K562 (cell line): ENCODE measurements around the gene SPIB. TPM values are rescaled to one million over a fixed set of nuclear protein-coding genes. Genes with fewer than 3 reads are reported as not detected.

ENCODE experiments used
- ATAC-seq: fragments of 200-7000 bp; cut with Tn5 transposase; 3 replicates; pipeline ENCODE4 v1.9.1; 2020; ENCODE audit warnings: moderate library complexity
- BruUV-seq: library from RNA; stranded (reverse); fragments of 400-500 nt; replicated peaks from 2 replicates; lab custom pipeline; 2021; lab: Mats Ljungman, UMichigan
- CTCF ChIA-PET: fragments of 300-600 bp; formaldehyde crosslinking; extraction: SDS; loops from one replicate; lab custom pipeline; 2021; ENCODE audit warnings: low intra/inter-chr PET ratio; lab: Yijun Ruan, JAX
- POLR2A ChIA-PET: fragments of 300-600, 350-650 bp; sonication (Branson Sonifier 250); formaldehyde crosslinking; extraction: SDS; loops from one replicate; lab custom pipeline; 2021; ENCODE audit warnings: antibody characterized with exemption, inconsistent platforms; lab: Yijun Ruan, JAX
- DNase-seq, 4 experiments: peaks; one replicate each; pipeline versions ENCODE4 v3.0.0 to v3.0.0-alpha.2; 2011 to 2018; ENCODE audit warnings: low spot score in 3 of 4, mixed read lengths in 3 of 4; ENCODE audit errors: extremely low read depth in 1 of 4
- FAIRE-seq: peaks from 2 replicates; lab custom pipeline; 2011; peaks lifted over from hg19 to GRCh38; lab: Jason Lieb, UNC
- H2AFZ ChIP-seq: 2 replicates; pipeline ENCODE4 v1.6.0; 2011; ENCODE audit warnings: low read depth, low read length, control low read depth, inconsistent platforms
- H3K27ac ChIP-seq: fragments of 200-600 bp; 3 replicates; pipeline ENCODE4 v1.8.0; 2011; ENCODE audit warnings: low read depth, mild to moderate bottlenecking, control low read depth, inconsistent platforms, low read length, moderate library complexity, mixed read lengths; ENCODE audit errors: extremely low read depth
- H3K27me3 ChIP-seq, 2 experiments: fragments of 300-600 bp in 1 of 2; 2 replicates in 1 of 2; 3 replicates in 1 of 2; pipeline versions ENCODE4 v1.6.0 to v1.8.0; 2011; ENCODE audit warnings: inconsistent platforms in 2 of 2, low read length in 2 of 2, mild to moderate bottlenecking in 1 of 2, mixed read lengths in 1 of 2, moderate library complexity in 1 of 2; ENCODE audit not compliant: control insufficient read depth in 2 of 2, insufficient read depth in 2 of 2
- H3K36me3 ChIP-seq: fragments of 300-600 bp; 3 replicates; pipeline ENCODE4 v1.8.0; 2011; ENCODE audit warnings: mild to moderate bottlenecking, low read length, inconsistent platforms; ENCODE audit not compliant: control insufficient read depth, insufficient read depth
- H3K4me1 ChIP-seq, 2 experiments: fragments of 200-600 bp in 1 of 2; replicated peaks in 1 of 2; 2 replicates in 1 of 2; 3 replicates in 1 of 2; pipeline versions ENCODE4 v1.5.1 to v1.8.0; 2011; ENCODE audit warnings: inconsistent platforms in 2 of 2, low read length in 2 of 2, mild to moderate bottlenecking in 1 of 2, mixed read lengths in 1 of 2, moderate library complexity in 1 of 2; ENCODE audit not compliant: control insufficient read depth in 2 of 2, insufficient read depth in 2 of 2
- H3K4me2 ChIP-seq: 2 replicates; pipeline ENCODE4 v1.6.1; 2011; ENCODE audit warnings: low read length, control low read depth, inconsistent platforms, mixed read lengths; ENCODE audit not compliant: insufficient read depth
- H3K4me3 ChIP-seq: fragments of 200-600 bp; sonication (generic), shearing (Covaris generic); 2 replicates; pipeline ENCODE4 v1.5.1; 2016; ENCODE audit warnings: control low read depth, inconsistent platforms
- H3K79me2 ChIP-seq: fragments of 200-600 bp; 3 replicates; pipeline ENCODE4 v1.8.0; 2011; ENCODE audit warnings: low read length, inconsistent platforms; ENCODE audit not compliant: control insufficient read depth, insufficient read depth
- H3K9ac ChIP-seq, 2 experiments: 2 replicates each; pipeline versions ENCODE4 v1.6.0 to v1.6.1; 2011; ENCODE audit warnings: low read depth in 2 of 2, low read length in 2 of 2, control low read depth in 1 of 2, inconsistent platforms in 1 of 2, mild to moderate bottlenecking in 1 of 2, mixed read lengths in 1 of 2; ENCODE audit not compliant: insufficient read depth in 1 of 2
- H3K9me1 ChIP-seq: one replicate; pipeline ENCODE4 v1.6.0; 2011; ENCODE audit warnings: inconsistent platforms, mild to moderate bottlenecking, low read length, moderate library complexity; ENCODE audit not compliant: control insufficient read depth, insufficient read depth
- H3K9me3 ChIP-seq: replicated peaks from 2 replicates; pipeline ENCODE4 v1.5.1; 2011; ENCODE audit warnings: low read depth, low read length, inconsistent platforms; ENCODE audit not compliant: control insufficient read depth, insufficient read depth
- H4K20me1 ChIP-seq: replicated peaks from 2 replicates; pipeline ENCODE4 v1.6.1; 2011; ENCODE audit warnings: low read length, inconsistent platforms, mixed read lengths; ENCODE audit not compliant: control insufficient read depth, insufficient read depth
- CBX5 ChIP-seq: IDR thresholded peaks from 2 replicates; pipeline ENCODE4 v1.6.1; 2014; ENCODE audit warnings: low read depth, borderline replicate concordance
- CEBPG ChIP-seq, 3 experiments: fragments of 200-800 bp in 1 of 3; sonication (Bioruptor generic) in 1 of 3; sonication (generic) in 1 of 3; formaldehyde crosslinking in 1 of 3; IDR thresholded peaks in 2 of 3; conservative IDR thresholded peaks in 1 of 3; 2 replicates each; pipeline versions ENCODE4 v1.6.1 to v1.8.0; 2016 to 2022; ENCODE audit warnings: missing compliant biosample characterization in 2 of 3, missing genetic modification characterization in 2 of 3, mild to moderate bottlenecking in 1 of 3, missing genetic modification reagents in 1 of 3
- MCM2 ChIP-seq: fragments of 450-650 bp; IDR thresholded peaks from 2 replicates; pipeline ENCODE4 v1.6.1; 2017; ENCODE audit warnings: low read depth, mild to moderate bottlenecking
- MTA2 ChIP-seq: fragments of 450-650 bp; IDR thresholded peaks from 2 replicates; pipeline ENCODE4 v1.6.1; 2016; ENCODE audit warnings: low read depth
- NFE2 ChIP-seq: IDR thresholded peaks from 2 replicates; pipeline ENCODE4 v1.6.1; 2014; ENCODE audit warnings: antibody characterized with exemption, low read depth
- POLR2AphosphoS2 ChIP-seq: IDR thresholded peaks from 2 replicates; pipeline ENCODE4 v1.6.1; 2012; ENCODE audit warnings: low read length, improper control_type of control experiment
- POLR2AphosphoS5 ChIP-seq: IDR thresholded peaks from 2 replicates; pipeline ENCODE4 v1.6.1; 2011; ENCODE audit warnings: mild to moderate bottlenecking, low read depth, low read length, moderate library complexity; ENCODE audit not compliant: control insufficient read depth, insufficient read depth
- RBM34 ChIP-seq: fragments of 200-400 bp; formaldehyde crosslinking; IDR thresholded peaks from 2 replicates; pipeline ENCODE4 v1.6.1; 2018; ENCODE audit warnings: low read length, borderline replicate concordance; ENCODE audit not compliant: insufficient read depth
- SAFB2 ChIP-seq: fragments of 200-400 bp; formaldehyde crosslinking; IDR thresholded peaks from 2 replicates; pipeline ENCODE4 v1.6.1; 2018; ENCODE audit warnings: borderline replicate concordance, low read length, low read depth, moderate library complexity; ENCODE audit not compliant: severe bottlenecking
- ZNF696 ChIP-seq: fragments of 250-450 bp; sonication (Bioruptor Pico); conservative IDR thresholded peaks from 2 replicates; pipeline ENCODE4 v1.4.0; 2020; ENCODE audit warnings: mild to moderate bottlenecking, moderate library complexity
- ZNF707 ChIP-seq: fragments of 250-450 bp; sonication (Bioruptor Pico); conservative IDR thresholded peaks from 2 replicates; pipeline ENCODE4 v1.8.0; 2022; ENCODE audit warnings: inconsistent platforms, mild to moderate bottlenecking, moderate library complexity
- WGBS: fragments of 100-300 bp; shearing (Covaris generic); methylation state at CpG from one replicate; pipeline ENCODE4 v1.1.6; 2016; ENCODE audit warnings: low coverage, mixed read lengths; ENCODE audit not compliant: insufficient coverage; ENCODE audit errors: missing lambda C conversion rate; 5-methylcytosine and 5-hydroxymethylcytosine counted together
- in situ Hi-C: fragments of 300-500 bp; cut with MboI; formaldehyde crosslinking; loops from 4 replicates; pipeline ENCODE4 v1.15.0; 2018; ENCODE audit warnings: inconsistent platforms, mixed read lengths
- intact Hi-C: fragments of 100-400 bp; cut with micrococcal nuclease; formaldehyde crosslinking; loops from 2 replicates; pipeline ENCODE4 v1.14.2; 2022
- polyA plus RNA-seq, 8 experiments: library from polyadenylated mRNA; depleted of rRNA in 4 of 8; stranded (reverse) in 5 of 8; unstranded in 3 of 8; fragments of >200 nt; fragmentation: Nextera tagmentation in 2 of 8; fragmentation: Illumina TruSeq in 1 of 8; extraction: Ambion mirVana in 2 of 8; extraction: Trizol in 1 of 8; gene quantifications; 2 replicates each; pipeline versions ENCODE4 v1.2.1 to v1.2.3, GENCODE V29; 2011 to 2014; ENCODE audit warnings: inconsistent platforms in 1 of 8, missing spikeins in 1 of 8
- total RNA-seq, 7 experiments: library from RNA; depleted of rRNA in 6 of 7; stranded (reverse); fragments of >200 nt in 6 of 7; fragmentation: Illumina TruSeq in 2 of 7; extraction: Trizol in 2 of 7; gene quantifications; 2 replicates each; pipeline versions ENCODE4 v1.2.1 to v1.2.3, GENCODE V29; 2011 to 2021; ENCODE audit warnings: low replicate concordance in 1 of 7
- TF ChIP-seq, protein P1 (sequence below): sonication (generic); formaldehyde crosslinking; IDR thresholded peaks from 2 replicates; pipeline ENCODE4 v1.8.1; 2023; ENCODE audit warnings: mild to moderate bottlenecking, missing genetic modification reagents
- TF ChIP-seq, protein P2 (sequence below): fragments of 250-450 bp; sonication (Bioruptor Pico); IDR thresholded peaks from 2 replicates; pipeline ENCODE4 v1.8.0; 2021; ENCODE audit warnings: mild to moderate bottlenecking, moderate library complexity
- TF ChIP-seq, protein P3 (sequence below): sonication (generic); formaldehyde crosslinking; IDR thresholded peaks from 2 replicates; pipeline ENCODE4 v1.8.1; 2022; ENCODE audit warnings: missing genetic modification reagents

SPIB gene
- total and polyA plus RNA-seq, 9 of the 15 experiments (the other 6 are each of a cell fraction or from before 2014, with no cell fraction given): 0.06 to 1.0 (median 0.43) TPM; not detected in 1

DNA sequence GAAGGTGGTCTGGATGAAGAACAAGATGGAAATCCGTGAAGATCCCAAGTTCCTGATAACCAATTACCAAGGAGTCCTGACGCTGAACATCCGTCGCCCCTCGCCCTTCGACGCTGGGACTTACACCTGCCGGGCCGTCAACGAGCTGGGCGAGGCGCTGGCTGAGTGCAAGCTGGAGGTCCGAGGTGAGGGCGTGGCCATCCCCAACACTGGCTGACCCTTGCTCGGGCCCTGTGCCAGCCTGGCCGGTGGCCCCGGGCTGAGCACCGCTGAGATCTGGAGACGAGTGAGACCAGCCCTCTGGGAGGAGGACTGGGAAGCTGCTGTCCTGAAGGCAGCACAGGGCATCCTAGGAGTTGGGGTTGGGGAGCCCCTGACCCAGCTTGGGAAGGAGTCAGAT, 45.6 kb downstream of the SPIB start:
- no peaks in the 10 kb centered on the region for H3K79me2 ChIP-seq
- TF ChIP-seq RBM34 (no peak), MCM2 (no peak), CEBPG (CRISPR knock-in tag; IDR thresholded peaks at IDR 0.05) (no peak), CEBPG (tag; conservative IDR thresholded peaks at IDR 0.05 in 1 of 2, IDR thresholded peaks at IDR 0.05 in 1 of 2) (no peak), MTA2 (no peak), POLR2AphosphoS2 (no peak), ZNF696 (no peak), ZNF707 (CRISPR knock-in tag) (no peak), SAFB2 (no peak), NFE2 (no peak), CBX5 (no peak), POLR2AphosphoS5 (no peak)
- TF ChIP-seq, protein P1, sequence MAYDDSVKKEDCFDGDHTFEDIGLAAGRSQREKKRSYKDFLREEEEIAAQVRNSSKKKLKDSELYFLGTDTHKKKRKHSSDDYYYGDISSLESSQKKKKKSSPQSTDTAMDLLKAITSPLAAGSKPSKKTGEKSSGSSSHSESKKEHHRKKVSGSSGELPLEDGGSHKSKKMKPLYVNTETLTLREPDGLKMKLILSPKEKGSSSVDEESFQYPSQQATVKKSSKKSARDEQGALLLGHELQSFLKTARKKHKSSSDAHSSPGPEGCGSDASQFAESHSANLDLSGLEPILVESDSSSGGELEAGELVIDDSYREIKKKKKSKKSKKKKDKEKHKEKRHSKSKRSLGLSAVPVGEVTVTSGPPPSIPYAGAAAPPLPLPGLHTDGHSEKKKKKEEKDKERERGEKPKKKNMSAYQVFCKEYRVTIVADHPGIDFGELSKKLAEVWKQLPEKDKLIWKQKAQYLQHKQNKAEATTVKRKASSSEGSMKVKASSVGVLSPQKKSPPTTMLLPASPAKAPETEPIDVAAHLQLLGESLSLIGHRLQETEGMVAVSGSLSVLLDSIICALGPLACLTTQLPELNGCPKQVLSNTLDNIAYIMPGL (CRISPR knock-in tag): no peak
- TF ChIP-seq, protein P2, sequence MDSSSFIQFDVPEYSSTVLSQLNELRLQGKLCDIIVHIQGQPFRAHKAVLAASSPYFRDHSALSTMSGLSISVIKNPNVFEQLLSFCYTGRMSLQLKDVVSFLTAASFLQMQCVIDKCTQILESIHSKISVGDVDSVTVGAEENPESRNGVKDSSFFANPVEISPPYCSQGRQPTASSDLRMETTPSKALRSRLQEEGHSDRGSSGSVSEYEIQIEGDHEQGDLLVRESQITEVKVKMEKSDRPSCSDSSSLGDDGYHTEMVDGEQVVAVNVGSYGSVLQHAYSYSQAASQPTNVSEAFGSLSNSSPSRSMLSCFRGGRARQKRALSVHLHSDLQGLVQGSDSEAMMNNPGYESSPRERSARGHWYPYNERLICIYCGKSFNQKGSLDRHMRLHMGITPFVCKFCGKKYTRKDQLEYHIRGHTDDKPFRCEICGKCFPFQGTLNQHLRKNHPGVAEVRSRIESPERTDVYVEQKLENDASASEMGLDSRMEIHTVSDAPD (CRISPR knock-in tag): no peak
- TF ChIP-seq, protein P3, sequence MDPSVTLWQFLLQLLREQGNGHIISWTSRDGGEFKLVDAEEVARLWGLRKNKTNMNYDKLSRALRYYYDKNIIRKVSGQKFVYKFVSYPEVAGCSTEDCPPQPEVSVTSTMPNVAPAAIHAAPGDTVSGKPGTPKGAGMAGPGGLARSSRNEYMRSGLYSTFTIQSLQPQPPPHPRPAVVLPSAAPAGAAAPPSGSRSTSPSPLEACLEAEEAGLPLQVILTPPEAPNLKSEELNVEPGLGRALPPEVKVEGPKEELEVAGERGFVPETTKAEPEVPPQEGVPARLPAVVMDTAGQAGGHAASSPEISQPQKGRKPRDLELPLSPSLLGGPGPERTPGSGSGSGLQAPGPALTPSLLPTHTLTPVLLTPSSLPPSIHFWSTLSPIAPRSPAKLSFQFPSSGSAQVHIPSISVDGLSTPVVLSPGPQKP (CRISPR knock-in tag): no peak
- 32% methylated on average over 18 of the region's 19 CpGs for WGBS
- H3K9me3 ChIP-seq: no peaks in the 10 kb centered on the region
- intact Hi-C loops (no loop called here), in situ Hi-C loops (loop anchor here (5.0 kb wide), 1 partner anchor 97 kb away; the partner anchor contains the start of gene NAPSA)
- no peak overlapping the region for H3K4me2 ChIP-seq
- FAIRE-seq: no peak
- no peak overlapping the region for H2AFZ ChIP-seq
- no peak for DNase-seq
- no TSS peak for BruUV-seq
- no peak for ATAC-seq
- peaks cover 12 to 42% of the 10 kb centered on the region in 2 experiments; a peak in 4 of 5 replicates for H3K4me1 ChIP-seq
- H3K27me3 ChIP-seq: peaks cover 0 to 12% of the 10 kb centered on the region in 2 experiments; a peak in 2 of 5 replicates
- ChIA-PET CTCF (interaction anchor here (0.9 kb wide), 1 partner anchor 15 kb away, joined by 5 read pairs; no protein-coding TSS in a partner anchor), POLR2A (interaction anchor here (1.3 kb wide), 1 partner anchor 93 kb away, joined by 3 read pairs; no protein-coding TSS in a partner anchor)
- H3K9me1 ChIP-seq: no peaks in the 10 kb centered on the region
- no peak overlapping the region for H3K27ac ChIP-seq
- peak overlapping the region in 1 of 2 experiments; percentile 39; a peak in 1 of 4 replicates for H3K9ac ChIP-seq
- no peak overlapping the region for H3K4me3 ChIP-seq
- H3K36me3 ChIP-seq: no peaks in the 10 kb centered on the region
- no peaks in the 10 kb centered on the region for H4K20me1 ChIP-seq
